ENCODE measurements around the gene NUP98.

The NUP98 gene

DNA sequence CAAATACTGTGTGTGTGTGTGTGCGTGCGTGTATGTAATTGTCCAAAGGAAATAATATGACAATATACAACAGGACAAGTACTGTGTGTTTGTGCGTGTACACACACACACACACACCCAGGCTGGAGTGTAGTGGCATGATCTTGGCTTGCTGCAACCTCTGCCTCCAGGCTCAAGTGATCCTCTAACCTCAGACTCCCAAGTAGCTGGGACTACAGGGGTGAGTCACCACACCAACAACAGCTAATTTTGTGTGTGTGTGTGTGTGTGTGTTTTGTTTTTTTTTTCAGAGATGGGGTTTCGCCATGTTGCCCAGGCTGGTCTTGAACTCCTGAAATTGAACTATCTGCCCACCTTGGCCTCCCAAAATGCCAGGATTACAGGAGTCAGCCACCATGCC lies 61.5 kb downstream of the NUP98 start:
- DNase-seq (ENCODE audit: low read depth in 2 of 2), result no peak

DNA sequence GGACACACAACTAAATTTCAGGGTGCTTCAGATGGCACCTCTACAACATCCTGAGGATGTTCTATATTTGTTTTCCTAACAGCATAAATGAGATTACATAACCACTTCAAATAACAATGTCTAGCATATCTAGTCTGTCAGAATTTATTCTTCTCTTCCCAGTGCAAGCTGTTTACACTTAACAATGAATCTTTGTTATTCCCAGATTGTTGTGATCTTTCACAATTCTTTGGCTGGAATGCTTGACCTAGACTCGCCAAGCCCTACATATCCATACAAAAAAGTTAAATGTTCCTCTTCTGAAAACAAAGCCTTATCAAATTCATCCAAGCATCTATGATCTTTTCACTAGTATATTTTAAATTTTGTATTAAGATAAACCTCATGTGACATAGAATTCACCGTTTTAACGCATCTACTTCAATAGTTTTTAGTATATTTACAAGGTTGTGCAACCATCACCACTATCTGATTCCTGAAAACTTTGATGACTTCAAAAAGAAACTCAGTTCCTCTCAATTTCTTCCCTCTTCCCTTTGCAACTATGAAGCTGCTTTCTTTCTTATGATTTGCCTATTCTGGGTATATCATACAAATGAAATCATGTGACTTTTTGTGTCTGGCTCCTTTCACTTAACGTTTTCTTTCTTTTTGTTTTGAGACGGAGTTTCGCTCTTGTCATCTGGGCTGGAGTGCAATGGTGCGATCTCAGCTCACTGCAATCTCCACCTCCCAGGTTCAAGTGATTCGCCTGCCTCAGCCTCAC lies 64.5 kb downstream of the NUP98 start:
- DNase-seq (ENCODE audit: low read depth in 2 of 2), result no peak

- DNase-seq (ENCODE audit: low read depth in 2 of 2), result no peak
Measured at GRCh38 chr11:3723014-3723708, 74.2 kb downstream of the NUP98 start.

DNA sequence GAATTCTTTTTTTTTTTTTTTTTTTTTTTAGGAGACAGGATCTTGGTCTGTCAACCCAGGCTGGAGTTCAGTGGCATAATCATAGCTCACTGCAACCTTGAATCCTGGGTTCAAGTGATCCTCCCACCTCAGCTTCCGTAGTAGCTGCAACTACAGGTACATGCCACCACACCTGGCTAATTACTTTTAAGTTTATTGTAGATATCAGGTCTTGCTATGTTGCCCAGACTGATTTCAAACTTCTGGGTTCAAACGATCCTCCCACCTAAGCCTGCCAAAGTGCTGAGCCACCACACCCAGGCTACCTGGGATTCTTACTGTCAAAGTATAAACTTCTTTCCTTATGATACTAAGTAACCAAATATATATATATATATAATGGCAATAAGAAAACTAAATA lies 75.3 kb downstream of the NUP98 start:
- no peak for DNase-seq (ENCODE audit: low read depth in 2 of 2)

GRCh38 chr11:3720997-3721396 lies 76.4 kb downstream of the NUP98 start:
- no peak for DNase-seq (ENCODE audit: low read depth in 2 of 2)

DNA sequence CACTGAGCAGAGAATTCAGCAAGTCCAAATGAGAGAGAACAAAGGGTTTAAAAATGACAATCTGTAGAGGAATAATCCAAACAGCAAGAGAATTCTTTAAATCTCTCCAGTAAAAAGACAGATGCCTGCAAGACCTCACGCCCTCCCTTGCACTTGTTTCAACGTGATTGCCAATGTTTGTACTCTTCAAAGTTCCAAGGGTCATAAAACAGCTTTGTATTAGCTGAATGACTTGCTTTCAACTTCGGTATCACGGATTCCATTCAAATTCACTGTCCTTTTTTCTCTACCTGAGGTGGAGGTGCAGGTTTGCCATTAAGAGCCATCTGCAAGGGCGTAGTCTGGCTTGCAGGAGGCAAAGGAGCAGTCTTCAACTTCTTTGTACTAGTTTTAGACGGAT lies 85.1 kb downstream of the NUP98 start:
- no peak for DNase-seq (ENCODE audit: low read depth in 2 of 2)

DNA sequence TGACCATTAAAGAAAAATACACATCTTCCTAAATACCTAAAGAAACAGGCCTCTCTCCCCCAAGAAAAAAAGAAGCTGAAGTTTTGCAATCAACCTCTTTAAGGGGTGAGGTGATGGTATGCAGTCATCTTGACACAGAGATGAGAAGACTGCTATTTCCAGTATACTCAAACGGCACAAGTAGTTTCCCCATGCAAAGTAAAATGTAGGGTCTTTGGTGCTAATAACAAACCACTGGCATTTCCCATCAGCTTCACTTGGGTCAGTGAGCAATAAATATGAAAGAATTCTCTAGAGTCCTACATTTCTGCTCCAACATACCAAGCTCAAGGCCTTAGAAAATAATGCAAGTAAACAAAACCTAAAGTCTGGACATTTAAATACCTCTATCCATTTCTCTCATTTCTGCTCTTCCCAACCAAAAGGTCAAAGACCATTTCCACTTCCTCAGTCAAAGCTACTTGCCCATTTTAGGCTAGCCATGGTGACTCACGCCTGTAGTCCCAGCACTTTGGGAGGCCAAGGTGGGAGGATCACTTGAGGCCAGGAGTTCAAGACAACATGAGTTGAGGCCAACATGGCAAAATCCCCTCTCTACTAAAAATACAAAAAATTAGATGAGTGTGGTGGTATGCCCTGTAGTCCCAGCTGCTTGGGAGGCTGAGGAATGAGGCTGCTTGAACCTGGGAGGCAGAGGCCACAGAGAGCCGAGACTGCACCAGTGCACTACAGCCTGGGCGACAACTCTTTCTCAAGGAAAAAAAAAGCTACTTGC lies 86.7 kb downstream of the NUP98 start:
- DNase-seq (ENCODE audit: low read depth in 2 of 2), result no peak

- no peak for DNase-seq (ENCODE audit: low read depth in 2 of 2)
Measured at GRCh38 chr11:3709977-3710376, 87.4 kb downstream of the NUP98 start.

DNA sequence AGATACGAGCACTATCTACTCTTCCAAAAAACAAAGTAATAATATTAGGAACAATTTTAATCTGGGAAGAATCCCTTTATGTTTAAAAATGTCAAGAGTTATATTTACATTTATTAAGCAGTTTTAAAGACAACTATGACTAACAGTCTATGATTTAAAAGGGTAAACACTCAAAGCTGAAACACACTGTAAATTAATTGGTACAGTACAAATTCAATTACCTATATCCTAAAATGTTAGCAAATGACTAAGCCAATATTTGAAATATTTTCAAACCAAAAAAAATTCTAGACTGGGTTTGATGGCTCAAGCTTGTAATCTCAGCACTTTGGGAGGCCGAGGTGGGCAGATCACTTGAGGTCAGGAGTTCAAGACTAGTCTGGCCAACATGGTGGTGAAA lies 90.2 kb downstream of the NUP98 start:
- no peak for DNase-seq (ENCODE audit: low read depth in 2 of 2)

DNA sequence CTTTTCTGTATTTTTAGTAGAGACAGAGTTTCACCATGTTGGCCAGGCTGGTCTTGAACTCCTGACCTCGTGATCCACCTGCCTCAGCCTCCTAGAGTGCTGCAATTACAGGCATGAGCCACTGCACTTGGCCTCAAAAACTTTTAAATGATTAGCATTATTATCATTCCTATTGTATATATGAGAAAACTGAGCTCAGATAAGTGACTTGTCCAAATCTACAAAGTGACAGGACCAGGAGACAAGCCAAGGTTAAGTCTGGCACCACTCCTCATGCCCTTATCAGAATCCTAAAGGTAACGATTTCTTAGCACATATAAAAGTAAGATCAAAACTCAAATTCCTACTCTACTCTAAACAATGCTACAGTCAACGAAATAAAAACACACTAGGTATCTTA lies 94.0 kb downstream of the NUP98 start:
- DNase-seq (ENCODE audit: low read depth in 2 of 2), result no peak

- no peak for DNase-seq (ENCODE audit: low read depth in 2 of 2)
Measured at GRCh38 chr11:3700910-3701309, 96.4 kb downstream of the NUP98 start.

GRCh38 chr11:3700410-3700809 lies 96.9 kb downstream of the NUP98 start:
- no peak for DNase-seq (ENCODE audit: low read depth in 2 of 2)

- no peak for DNase-seq (ENCODE audit: low read depth in 2 of 2)
Measured at GRCh38 chr11:3686751-3687150, 110.6 kb downstream of the NUP98 start.

GRCh38 chr11:3685923-3686322 lies 111.4 kb downstream of the NUP98 start:
- DNase-seq (ENCODE audit: low read depth in 2 of 2), result no peak

- DNase-seq (ENCODE audit: low read depth in 2 of 2), result no peak
Measured at GRCh38 chr11:3684819-3685172, 112.6 kb downstream of the NUP98 start.

GRCh38 chr11:3684129-3684818 lies 113.1 kb downstream of the NUP98 start:
- no peak for DNase-seq (ENCODE audit: low read depth in 2 of 2)

DNA sequence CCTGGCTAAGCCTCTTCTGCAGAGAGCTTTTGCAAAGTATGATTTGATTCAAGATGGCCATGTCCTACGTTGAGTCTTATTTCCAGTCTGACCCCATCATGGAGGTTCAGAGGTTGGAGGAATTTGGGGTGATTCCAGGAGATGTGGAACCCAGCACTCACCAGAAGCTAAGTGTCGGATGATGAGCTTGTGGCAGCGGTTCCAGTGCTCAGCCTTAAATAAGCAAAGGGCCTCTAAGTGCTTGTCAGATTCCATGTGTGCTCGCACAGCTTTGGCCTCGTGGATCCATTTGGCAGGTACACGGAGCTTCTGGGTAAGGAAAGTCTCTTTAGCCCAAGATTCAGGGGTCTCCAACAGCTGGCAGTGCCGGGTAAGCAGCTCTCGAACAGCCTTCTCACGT lies 114.3 kb downstream of the NUP98 start:
- DNase-seq (ENCODE audit: low read depth in 2 of 2), result no peak

DNA sequence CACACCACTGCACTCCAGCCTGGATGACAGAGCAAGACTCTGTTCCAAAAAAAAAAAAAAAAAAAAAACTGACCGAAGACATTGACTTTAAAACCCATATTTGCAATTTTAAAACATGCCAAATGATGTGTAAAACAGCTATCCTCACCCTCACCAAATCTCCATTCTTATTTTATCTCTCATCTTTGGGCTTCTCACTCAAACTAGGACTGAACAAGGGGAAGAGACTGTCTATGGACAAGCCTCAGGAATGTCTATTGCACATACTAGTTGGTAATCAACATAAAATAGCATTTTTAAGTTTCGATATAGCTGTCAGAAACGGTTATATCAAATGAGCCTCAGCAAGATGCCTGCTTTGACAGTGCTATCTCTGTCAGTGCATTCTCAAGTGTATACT lies 118.3 kb downstream of the NUP98 start:
- no peak for DNase-seq (ENCODE audit: low read depth in 2 of 2)

GRCh38 chr11:3675971-3676370 lies 121.4 kb downstream of the NUP98 start:
- DNase-seq (ENCODE audit: low read depth in 2 of 2), result no peak

- DNase-seq (ENCODE audit: low read depth in 2 of 2), result no peak
Measured at GRCh38 chr11:3674189-3674588, 123.2 kb downstream of the NUP98 start.

DNA sequence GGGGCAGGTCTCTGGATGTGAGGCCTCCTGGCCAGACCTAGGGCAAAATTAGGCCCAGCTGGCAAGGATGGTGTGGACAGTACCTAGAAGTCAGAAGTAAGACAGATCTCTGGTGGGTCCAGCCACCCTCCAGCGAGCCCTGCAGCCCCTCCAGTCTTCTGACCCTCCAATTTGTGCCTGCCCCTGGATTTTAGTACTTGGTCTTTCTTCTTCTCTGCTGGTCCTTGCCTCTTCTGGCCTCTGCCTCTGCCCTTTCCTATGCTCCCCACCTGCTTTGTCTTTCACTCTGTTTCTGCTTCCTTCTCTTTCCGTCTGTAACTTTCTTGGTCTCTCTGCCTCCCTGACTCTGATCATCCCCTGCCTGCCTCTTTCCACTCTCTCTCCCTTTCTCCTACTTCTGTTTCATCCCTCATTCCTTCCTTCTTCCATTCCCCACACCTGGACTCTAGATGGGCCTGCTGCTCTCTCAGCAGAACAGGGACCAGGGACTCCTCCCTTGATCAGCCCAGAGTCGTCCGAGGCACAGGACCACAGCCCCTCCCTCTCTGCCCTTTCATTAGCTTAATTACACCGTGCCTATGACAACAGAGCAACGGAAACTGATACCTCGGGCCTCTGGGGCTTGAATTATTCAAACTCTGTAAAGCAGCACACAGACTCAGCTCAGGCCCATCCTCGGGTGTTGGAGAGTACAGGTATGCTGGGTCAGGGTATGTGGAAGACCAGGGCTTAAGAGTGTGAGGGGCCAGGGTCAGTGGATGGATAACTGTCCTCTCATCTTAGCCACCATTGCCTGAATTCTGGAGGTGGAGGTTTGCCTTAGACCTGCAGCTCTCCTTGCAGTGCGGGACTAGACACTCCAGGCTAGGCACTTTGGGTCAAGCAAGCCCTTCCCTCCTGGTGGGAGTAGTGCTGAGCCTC lies 125.8 kb downstream of the NUP98 start, which contains the start of gene CHRNA10:
CHRNA10 (minus strand) TSS at position 51 of the 921 bp plus-strand sequence. CDS start 72 bp downstream, outside the sequence.
- DNase-seq (ENCODE audit: low read depth in 2 of 2), result no peak
